Suprapubic skin (tissue), 4 donors: ENCODE data around the gene HIGD1A. TPM values are rescaled to one million over a fixed set of nuclear protein-coding genes. Genes with fewer than 3 reads are reported as not detected.

Experiments used
- DNase-seq, 2 donors: peaks; one replicate each; pipeline ENCODE4 v3.0.0-alpha.2; 2019; ENCODE audit warnings: low spot score in 2 of 2
- H3K27ac ChIP-seq: fragments of 200-600 bp; sonication (generic); one replicate; pipeline ENCODE4 v1.5.1; 2019
- H3K27me3 ChIP-seq: fragments of 200-600 bp; sonication (generic); one replicate; pipeline ENCODE4 v1.5.1; 2019
- H3K36me3 ChIP-seq: fragments of 200-600 bp; sonication (generic); one replicate; pipeline ENCODE4 v1.5.1; 2019
- H3K4me1 ChIP-seq: fragments of 200-600 bp; sonication (generic); one replicate; pipeline ENCODE4 v1.5.1; 2019
- H3K4me3 ChIP-seq: fragments of 200-600 bp; sonication (generic); one replicate; pipeline ENCODE4 v1.5.1; 2019; ENCODE audit warnings: mild to moderate bottlenecking
- H3K9me3 ChIP-seq: fragments of 200-600 bp; sonication (generic); one replicate; pipeline ENCODE4 v1.5.1; 2019
- EP300 ChIP-seq: sonication (generic); formaldehyde crosslinking; IDR thresholded peaks from one replicate; pipeline ENCODE4 v1.6.1; 2017; ENCODE audit warnings: antibody characterized with exemption
- POLR2A ChIP-seq, 2 donors: fragments of 450-650 bp; IDR thresholded peaks; one replicate each; pipeline ENCODE4 v1.6.1; 2017; ENCODE audit warnings: antibody characterized with exemption in 2 of 2, mild to moderate bottlenecking in 2 of 2, moderate library complexity in 2 of 2
- POLR2AphosphoS5 ChIP-seq, 3 donors: sonication (generic); formaldehyde crosslinking; IDR thresholded peaks; one replicate each; pipeline ENCODE4 v1.6.1; 2017; ENCODE audit warnings: antibody characterized with exemption in 3 of 3
- WGBS: methylation state at CpG from one replicate; pipeline ENCODE4 v1.1.5; 2018; 5-methylcytosine and 5-hydroxymethylcytosine counted together
- total RNA-seq, 4 donors: library from RNA; depleted of rRNA; stranded (reverse); fragments of >200 nt; gene quantifications; one replicate each; pipeline ENCODE4 v1.1.0, GENCODE V29; 2016
- TF ChIP-seq, protein P1 (sequence below), 2 donors: fragments of 200-600 bp in 1 of 2; fragments of 450-650 bp in 1 of 2; sonication (generic) in 1 of 2; IDR thresholded peaks; one replicate each; pipeline ENCODE4 v1.5.1; 2016 to 2019; ENCODE audit warnings: antibody characterized with exemption in 2 of 2, mild to moderate bottlenecking in 1 of 2, moderate library complexity in 1 of 2

The HIGD1A gene
- total RNA-seq, 4 donors from 2014 or later = 46.8 to 91.9 (median 81.4) TPM

DNA sequence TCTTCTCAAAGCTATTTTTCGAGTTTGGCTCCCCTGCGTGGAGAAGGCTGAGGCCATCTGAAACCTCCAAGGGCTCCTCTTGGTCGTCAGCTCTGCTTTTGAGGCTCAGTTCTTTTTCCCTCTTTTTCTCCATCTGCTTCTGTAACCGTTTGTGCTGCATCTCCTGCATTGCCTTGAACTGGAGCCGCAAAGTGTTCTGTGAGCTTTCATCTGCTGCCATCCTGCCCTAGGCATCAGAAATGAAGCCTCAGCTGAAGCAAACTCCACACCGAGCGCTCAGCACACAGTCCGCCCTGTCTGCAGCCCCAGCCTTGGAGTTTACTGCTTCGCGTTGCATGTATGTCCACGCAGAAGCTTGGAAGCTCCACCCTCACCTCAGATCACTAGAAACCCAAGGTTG is 46.2 kb downstream of the HIGD1A start:
- peaks cover 7% of the 10 kb centered on the region for H3K4me1 ChIP-seq
- no peaks in the 10 kb centered on the region for H3K27me3 ChIP-seq
- H3K4me3 ChIP-seq = no peak overlapping the region
- H3K36me3 ChIP-seq = no peaks in the 10 kb centered on the region
- H3K27ac ChIP-seq = no peak overlapping the region
- peak in 1 of 2 donors; percentile 43 for DNase-seq
- WGBS = 75% methylated on average over 10 of the region's 11 CpGs
- TF ChIP-seq EP300 = no peak
- TF ChIP-seq POLR2A (IDR thresholded peaks at IDR 0.05) = no peak
- no peak for TF ChIP-seq POLR2AphosphoS5 (IDR thresholded peaks at IDR 0.05)
- TF ChIP-seq, protein P1, sequence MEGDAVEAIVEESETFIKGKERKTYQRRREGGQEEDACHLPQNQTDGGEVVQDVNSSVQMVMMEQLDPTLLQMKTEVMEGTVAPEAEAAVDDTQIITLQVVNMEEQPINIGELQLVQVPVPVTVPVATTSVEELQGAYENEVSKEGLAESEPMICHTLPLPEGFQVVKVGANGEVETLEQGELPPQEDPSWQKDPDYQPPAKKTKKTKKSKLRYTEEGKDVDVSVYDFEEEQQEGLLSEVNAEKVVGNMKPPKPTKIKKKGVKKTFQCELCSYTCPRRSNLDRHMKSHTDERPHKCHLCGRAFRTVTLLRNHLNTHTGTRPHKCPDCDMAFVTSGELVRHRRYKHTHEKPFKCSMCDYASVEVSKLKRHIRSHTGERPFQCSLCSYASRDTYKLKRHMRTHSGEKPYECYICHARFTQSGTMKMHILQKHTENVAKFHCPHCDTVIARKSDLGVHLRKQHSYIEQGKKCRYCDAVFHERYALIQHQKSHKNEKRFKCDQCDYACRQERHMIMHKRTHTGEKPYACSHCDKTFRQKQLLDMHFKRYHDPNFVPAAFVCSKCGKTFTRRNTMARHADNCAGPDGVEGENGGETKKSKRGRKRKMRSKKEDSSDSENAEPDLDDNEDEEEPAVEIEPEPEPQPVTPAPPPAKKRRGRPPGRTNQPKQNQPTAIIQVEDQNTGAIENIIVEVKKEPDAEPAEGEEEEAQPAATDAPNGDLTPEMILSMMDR (IDR thresholded peaks at IDR 0.05) = no peak
- no peaks in the 10 kb centered on the region for H3K9me3 ChIP-seq

DNA sequence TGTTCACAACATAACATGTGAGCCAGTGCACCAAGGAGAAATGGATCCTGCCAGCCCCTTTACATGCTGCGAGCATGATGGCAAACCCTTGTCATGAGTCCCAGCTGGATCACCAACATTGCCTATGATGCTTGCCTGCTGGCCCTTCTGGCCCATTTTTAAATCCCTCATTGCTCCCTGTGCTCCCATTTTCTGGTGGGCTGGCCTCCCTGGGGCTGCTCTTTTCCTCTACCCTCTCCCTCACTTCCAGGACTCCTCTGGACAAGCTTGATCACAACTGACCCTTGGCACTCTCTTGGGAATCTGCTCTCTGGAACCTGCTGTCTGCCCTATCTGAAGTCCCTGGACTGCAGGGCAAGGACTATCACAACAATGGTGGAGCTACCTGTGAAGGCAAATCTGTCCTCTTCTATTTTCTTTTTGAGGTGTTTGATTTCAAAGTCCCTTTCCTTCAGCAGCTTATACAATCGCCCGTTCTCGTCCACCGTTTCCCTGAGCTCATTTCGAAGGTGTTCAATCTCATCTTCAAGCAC is 47.5 kb downstream of the HIGD1A start:
- H3K36me3 ChIP-seq = no peaks in the 10 kb centered on the region
- H3K9me3 ChIP-seq = no peaks in the 10 kb centered on the region
- no peak overlapping the region for H3K27ac ChIP-seq
- no peak overlapping the region for H3K4me3 ChIP-seq
- H3K27me3 ChIP-seq = no peaks in the 10 kb centered on the region
- peaks cover 6% of the 10 kb centered on the region for H3K4me1 ChIP-seq
- TF ChIP-seq POLR2AphosphoS5 (IDR thresholded peaks at IDR 0.05) (no peak), EP300 (no peak), POLR2A (IDR thresholded peaks at IDR 0.05) (no peak)
- TF ChIP-seq, protein P1 (IDR thresholded peaks at IDR 0.05) = no peak
- WGBS = 97% methylated on average over 6 of the region's 6 CpGs
- DNase-seq = peak in 1 of 2 donors; percentile 26

DNA sequence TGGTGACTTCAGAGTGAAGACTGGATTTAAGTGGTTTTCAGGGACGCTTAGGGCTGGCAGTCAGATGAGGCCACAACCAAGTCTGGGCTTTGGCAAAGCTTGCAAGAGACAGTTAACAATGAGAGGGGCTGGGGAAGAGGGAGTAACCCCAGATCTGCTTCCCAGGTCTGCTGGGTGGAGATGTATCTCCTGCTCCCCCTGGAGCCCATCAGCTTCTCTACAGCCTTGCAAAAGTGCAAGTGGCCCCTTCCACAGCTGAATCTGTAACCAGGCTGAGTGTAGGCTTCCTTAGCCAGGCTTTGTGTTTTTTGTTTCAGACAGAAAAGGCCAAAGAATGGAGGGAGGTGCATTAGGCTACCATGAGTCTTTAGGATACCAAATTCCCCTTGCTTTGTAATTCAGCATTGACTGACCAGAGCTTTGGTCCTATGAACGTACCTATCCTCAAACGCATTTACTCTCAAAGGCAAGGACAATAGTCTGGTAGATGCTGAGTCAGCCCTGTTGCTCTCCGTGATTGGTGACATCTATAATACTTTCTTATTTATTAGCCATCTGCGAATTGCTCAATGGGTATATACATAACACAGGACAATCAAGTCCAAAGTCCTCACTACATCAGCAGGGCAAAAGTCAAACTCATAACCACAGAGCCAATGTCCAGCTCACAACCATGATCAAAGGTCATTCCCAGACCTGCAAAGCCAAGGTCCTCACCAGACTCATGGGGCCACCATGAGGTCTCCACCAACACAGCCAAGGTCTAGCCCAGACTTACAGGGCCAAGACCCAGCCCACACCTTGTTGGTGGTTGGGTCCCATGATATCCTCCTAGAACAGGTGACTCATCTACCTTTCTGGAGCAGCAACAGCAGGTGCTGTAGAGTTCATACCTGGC is 48.4 kb downstream of the HIGD1A start:
- 82% methylated on average over 5 of the region's 5 CpGs for WGBS
- Histone ChIP-seq H3K4me1 (no peaks in the 10 kb centered on the region), H3K27ac (no peak overlapping the region), H3K9me3 (no peaks in the 10 kb centered on the region), H3K36me3 (no peaks in the 10 kb centered on the region), H3K4me3 (no peak overlapping the region), H3K27me3 (no peaks in the 10 kb centered on the region)
- peak in 1 of 2 donors; percentile 35 for DNase-seq
- TF ChIP-seq EP300 = no peak
- TF ChIP-seq, protein P1 (IDR thresholded peaks at IDR 0.05) = peak in 1 of 2 donors; percentile 15

DNA sequence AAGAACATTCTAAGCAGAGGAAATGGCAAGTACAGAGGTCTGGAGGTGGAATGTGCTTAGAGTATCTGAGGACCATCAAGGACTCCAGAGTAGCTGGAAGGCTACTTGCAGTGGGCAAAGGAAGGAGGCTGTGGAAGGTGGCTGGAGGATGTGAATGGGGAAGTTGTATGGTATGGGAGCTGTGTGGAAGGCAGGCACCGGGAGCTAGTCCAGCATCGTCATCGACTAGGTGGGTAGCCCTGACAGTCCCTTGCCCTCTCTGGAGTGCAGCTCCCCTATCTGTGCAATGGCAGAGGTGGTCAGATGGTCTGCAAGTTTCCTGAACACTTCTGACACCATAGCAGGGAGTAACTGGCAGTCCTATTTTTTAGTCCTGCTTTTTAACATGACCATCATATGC is 50.5 kb downstream of the HIGD1A start:
- Histone ChIP-seq H3K27ac (no peak overlapping the region), H3K4me3 (no peak overlapping the region), H3K4me1 (no peaks in the 10 kb centered on the region), H3K27me3 (no peaks in the 10 kb centered on the region), H3K9me3 (no peaks in the 10 kb centered on the region), H3K36me3 (no peaks in the 10 kb centered on the region)
- no peak for TF ChIP-seq POLR2AphosphoS5 (IDR thresholded peaks at IDR 0.05)
- no peak for TF ChIP-seq POLR2A (IDR thresholded peaks at IDR 0.05)
- TF ChIP-seq, protein P1 (IDR thresholded peaks at IDR 0.05) = no peak
- TF ChIP-seq EP300 = no peak
- DNase-seq = peak in 1 of 2 donors; percentile 49
- 86% methylated on average over 3 of the region's 3 CpGs for WGBS

DNA sequence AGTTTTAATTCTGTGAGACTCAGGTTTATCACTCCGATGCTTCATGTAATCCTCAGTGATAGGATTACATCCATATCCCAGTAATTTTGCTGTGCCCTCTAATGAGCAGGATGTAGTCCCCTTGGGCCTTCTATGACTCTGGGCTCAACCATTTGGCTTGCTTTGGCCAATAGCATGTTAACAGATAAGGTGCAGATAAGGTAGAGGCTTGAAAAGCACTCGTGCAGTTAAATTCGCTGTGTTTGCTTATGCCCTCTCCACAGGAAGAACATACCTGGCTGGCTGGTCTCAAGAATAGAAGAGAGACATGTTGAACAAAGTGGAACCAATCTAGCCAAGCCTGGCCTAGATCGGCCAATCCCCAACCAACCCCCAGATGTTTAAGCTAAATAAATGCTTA is 51.3 kb downstream of the HIGD1A start:
- 92% methylated on average over 4 of the region's 4 CpGs for WGBS
- Histone ChIP-seq H3K4me1 (no peaks in the 10 kb centered on the region), H3K27me3 (no peaks in the 10 kb centered on the region), H3K36me3 (no peaks in the 10 kb centered on the region), H3K9me3 (no peaks in the 10 kb centered on the region), H3K27ac (no peak overlapping the region), H3K4me3 (no peak overlapping the region)
- no peak for DNase-seq
- no peak for TF ChIP-seq POLR2A (IDR thresholded peaks at IDR 0.05)
- TF ChIP-seq EP300 = no peak
- TF ChIP-seq, protein P1 (IDR thresholded peaks at IDR 0.05) = no peak
- no peak for TF ChIP-seq POLR2AphosphoS5 (IDR thresholded peaks at IDR 0.05)
